ENCODE data around the gene BCL2L11.

The BCL2L11 gene

DNA sequence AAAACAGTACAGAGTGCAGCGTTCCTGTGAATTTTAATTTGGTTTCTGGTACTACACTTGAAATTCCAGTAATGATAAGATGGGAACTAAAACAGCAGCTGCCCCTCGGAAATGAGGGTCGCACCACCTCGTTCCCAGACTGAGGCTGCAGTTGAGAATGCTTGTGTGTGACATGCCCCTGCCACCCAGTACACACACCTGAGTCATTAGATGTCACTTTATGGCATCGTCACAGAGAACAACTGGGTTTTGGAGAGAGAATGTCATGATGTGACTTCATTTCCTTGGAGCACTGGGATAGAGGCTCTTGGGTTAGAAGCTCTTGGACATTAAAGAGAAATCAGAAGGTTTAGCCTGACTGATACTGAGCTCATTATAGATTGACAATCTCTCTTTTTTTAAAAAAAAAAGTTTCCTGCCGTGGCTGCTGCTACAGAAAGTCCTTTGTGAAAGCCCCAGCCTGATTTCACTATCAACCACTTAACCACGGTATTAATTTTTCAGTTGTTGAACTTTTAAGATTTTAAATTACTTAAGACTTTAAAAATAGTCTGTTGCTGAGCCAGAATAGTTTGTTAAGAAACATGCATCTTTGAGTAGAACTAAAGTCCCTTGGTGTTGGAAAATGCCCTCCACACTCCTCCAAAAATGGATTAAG is 24.5 kb downstream of the BCL2L11 start:
- no peak for DNase-seq

DNA sequence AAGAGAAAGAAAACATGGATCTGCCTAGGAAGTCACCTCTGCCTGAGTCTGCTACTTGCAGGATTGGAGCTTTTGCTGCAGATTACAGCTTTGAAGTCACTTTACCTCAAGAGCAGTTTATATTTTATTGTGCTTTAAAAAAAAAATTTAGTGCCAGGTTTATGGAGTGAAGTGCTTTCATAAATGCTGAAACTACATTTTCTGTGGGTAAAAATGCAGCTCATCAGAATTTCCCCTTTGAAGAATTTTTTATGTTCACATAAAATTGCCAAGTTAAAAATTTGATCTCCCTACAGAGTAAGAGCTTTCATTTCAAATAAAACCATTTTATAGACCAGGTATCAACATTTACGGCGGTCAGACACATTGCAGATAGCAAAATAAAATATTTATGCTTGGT is 25.2 kb downstream of the BCL2L11 start:
- no peak for DNase-seq

DNA sequence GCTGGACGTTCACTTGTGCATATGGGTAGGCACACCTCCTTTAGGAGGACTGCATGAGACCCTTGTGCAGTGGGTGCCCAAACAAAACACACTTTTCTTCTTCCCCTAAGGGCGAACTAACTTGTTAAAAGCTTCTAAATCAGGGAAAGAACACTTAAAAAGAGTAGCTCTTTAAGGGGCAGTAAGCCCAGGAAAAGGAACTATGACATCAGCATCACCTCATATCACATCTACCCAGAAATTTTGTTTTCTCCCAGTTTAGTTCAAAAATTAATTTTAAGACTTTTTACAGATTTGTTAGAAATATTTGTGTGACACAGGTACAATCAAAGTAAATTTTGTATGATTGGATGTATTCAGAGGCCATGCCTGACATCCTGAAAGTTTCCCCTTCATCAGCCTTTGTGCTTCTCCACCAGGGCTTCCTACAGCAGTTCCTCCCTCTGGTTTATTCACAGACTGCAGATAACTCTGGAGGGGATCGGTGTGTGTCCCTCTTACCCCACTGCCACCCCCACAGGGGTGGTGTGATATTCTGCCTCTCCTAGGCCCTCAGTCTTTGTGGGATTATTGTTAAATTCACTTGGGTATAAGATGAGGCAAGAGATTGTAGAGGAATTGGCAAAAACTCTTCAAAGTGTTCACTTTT is 27.6 kb downstream of the BCL2L11 start:
- DNase-seq, result no peak

DNA sequence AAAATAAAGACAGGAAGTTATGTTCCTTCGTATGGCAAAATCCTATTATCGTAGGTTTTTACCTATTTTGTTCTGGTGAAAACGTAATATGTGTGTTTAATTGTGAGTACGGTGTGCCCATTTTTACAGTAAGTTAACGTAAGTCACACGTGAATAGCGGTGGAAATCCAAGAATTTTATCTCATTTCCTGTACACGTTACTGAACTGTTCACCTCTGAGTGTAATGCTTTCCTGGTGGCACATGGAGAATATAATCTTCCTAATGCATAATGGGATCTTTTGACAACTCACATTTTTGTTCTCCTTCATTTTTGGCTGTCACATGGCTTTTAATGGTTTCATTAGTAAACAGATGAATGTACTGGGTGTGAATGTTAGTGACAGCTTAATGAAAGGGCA is 28.2 kb downstream of the BCL2L11 start:
- no peak for DNase-seq

DNA sequence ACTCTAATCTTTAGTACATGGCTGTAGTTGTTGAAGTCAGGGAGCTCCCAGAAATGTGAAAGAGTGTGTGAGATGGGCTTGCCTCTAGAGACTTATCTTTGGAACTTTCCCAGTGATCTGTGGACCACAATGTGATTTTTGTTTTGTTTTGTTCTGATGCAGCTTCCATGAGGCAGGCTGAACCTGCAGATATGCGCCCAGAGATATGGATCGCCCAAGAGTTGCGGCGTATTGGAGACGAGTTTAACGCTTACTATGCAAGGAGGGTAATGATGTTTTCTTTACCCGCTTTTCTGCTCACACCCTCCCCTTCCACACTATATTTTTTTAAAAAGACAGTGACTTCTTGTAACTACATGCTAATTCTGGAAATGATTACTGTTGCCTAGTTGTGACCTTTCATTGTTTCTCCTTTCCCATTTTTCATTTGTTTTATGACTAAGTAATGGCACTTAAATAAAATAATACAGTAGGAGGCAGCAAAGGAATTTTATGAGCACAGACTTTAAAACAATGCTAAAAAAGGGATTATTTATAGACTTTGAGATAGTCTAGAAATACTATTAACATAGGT is 29.3 kb downstream of the BCL2L11 start:
- no peak for DNase-seq

DNA sequence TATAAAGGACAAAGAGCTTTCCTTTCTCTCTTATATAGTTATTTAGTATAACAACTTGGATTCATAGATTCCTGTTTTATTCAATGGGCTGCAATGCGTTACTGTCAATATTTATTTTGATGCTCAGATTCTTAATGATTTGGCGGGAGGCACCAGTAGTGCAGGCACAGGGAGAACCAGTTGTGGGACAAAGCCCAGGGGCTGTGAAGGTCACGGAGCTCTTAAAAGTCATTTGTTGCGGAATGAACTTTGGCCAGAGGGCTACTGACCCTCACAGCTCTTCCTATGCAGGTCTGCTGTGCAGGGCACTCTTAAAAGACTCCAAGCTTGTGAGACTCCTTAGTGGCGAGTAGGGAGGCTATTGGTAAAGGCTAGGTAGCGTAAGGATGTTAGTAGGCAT is 34.0 kb downstream of the BCL2L11 start:
- no peak for DNase-seq

DNA sequence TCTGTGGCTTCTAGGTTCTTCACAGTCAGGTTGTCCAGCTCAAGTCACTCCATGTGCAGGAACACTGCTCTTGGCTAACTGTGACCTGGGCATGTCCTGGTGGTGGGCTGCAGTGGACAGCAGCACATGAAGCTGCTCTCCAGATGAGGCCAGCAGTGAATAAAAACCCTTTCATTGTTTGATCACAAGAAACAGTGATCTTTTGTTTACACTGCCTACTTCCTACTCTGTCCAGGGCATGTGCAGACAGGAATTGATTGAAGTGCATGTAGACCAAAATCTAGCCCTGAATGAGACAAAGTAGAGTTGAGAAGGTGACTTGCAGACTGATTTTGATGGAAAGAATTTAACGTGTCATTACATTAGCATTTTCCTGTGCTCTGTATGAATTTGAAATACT is 34.9 kb downstream of the BCL2L11 start:
- no peak for DNase-seq

DNA sequence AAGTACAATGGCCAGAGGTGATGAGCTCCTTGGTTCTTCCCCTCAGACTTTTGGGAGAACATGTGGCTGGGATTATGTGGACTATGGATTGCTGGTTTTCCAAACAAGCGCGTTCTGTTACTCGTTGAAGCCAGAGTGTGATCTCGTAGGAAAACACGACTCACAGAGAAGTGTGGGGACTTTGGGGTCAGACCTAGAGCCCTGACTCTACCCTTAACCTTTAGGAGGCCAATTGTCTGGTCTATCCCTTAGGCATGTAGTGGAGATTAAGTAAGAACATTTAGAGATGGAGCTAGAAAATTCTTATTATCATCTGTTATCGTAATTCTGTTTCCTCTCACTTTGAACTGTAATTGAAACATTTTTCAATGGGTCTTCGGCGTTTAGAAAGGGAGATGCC is 35.8 kb downstream of the BCL2L11 start:
- DNase-seq, result no peak

DNA sequence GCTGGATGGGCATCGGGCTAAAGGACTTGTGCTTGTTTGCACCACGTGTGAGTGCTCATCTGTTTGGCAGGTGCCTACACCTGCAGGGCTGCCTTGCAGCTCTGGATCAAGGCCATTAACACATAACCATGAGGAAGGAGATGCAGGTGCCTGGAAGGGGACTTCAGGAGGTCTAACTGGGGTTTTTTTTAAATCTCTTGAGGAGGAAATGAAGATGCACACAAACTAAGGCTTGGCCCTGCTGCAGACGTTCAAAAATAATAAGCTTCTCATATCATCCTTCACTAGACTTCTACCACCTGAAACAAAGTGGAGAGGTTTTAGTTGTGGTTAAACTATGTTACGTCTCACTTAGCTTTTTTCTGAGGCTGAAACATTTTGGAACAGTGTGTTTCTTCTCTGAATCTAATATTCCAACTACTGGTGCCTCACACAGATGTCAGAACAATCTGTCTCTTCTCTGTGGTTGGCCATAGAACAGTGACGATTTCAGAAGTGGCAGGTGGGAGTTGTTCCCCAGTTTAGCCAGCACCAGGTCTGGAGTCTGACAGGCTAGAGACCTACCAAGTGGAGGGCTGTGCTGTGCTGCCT is 36.5 kb downstream of the BCL2L11 start:
- no peak for DNase-seq

DNA sequence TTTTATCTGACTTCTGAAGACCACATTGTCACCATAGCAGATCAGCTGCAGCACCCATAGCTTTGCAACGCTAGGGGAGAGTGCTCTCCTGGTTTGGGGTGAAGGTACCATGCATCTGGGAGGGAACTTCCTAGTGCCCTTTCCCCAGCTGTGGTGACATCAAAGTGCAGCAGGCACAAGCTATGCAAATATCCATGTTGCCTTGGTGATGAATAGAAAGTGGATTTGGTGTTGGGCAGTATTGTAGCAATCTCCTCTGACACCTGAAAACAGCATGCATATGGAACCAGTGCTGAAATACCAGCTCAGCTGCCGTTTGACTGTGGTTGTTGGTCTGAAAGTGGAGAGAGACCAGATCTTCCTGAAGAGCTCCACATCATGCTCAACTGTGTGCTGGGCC is 37.1 kb downstream of the BCL2L11 start:
- no peak for DNase-seq

DNA sequence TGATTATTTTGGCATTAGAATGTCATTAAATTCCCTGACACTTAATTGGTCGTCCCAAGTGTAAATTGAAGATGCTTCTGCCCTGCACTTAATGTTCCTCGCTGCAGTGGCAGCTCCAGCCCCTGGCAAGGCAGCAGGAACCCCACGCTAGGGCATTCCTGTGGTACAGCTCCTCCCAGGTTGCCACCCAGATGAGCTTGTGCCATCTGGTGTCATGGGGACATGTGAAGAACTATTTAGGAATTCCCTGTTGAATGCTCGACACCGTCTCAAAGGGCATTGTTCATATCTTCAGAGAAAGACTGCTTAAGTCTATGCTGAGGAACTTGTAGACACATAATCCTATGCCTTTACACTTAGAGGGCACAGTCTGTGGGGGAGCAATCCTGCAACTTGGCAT is 38.9 kb downstream of the BCL2L11 start:
- DNase-seq, result no peak

DNA sequence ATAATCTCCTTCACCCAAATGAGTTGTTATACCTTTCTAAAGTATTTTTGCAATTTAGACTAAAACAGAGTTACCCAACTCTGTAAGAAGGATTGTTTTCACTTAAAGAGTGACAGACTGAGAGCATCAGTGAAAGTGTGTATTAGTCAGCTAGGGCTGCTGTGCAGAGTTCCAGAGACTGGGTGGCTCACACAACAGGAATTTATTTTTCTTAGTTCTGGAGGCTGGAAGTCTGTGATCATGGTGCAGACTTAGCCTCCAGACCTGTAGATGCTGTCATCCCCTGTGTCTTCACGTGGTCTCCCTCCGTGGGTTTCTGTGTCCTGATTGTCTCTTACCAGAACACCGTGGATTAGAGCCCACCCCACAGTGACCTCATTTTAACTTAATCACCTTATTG is 40.0 kb downstream of the BCL2L11 start:
- DNase-seq, result no peak

DNA sequence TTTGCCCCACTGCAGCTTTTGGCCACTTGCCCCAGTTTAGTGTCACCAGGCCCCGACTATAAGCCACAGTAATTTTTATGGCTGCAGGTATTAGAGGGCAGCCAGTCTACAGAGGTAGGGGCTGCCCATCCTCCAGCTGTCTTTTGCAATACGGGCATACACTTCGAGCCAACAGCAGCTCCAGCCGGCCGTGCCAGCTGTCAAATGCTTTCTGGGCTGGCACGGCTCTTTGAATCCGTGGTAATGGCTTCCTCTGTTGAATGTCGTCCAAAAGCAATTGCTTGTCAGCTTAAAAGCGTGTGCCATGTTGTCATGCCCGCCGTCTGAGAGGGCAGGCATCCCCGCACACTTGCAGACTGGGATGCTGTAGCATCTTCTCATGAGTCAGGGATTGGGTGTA is 41.3 kb downstream of the BCL2L11 start:
- DNase-seq, result no peak

DNA sequence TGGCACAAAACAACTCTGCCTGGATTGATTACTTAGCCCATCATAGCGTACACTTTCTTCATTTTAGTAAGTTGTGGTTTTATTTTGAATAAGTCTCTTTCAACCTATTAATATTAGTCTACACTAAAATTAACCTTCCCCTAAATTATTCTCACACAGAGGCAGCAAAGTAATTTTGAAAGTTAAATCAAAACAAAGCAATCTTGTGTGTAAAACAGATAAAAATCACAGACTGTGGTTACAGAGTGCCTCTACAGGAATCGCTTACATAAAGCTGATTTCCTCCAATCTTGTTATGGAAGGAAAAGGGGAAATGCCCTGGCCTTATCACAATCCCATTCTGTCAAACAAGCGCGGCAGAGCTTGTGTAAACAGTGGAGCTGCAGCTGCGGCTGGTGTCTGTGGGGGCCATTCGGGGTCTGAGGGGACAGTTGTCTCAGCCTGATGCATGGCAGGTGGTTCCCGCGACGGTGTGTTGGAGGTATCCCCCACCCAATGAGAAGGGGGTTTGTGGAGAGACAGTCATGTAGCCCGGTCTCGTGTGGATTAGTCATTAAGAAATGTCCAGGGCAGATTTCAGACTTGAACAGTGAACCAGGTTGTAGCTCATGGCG is 42.1 kb downstream of the BCL2L11 start:
- no peak for DNase-seq

DNA sequence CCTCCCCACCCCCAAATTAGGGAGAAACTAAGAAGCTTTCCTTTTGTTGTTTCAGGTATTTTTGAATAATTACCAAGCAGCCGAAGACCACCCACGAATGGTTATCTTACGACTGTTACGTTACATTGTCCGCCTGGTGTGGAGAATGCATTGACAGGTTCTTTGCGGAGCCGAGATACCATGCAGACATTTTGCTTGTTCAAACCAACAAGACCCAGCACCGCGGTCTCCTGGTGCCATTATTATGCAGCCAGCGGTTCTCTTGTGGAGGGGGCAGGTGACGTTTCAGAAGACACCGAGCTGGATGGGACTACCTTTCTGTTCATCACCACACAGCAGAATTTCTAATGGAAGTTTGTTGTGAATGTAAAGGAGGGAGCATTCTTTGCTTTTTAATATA is 43.4 kb downstream of the BCL2L11 start:
- DNase-seq, result no peak

DNA sequence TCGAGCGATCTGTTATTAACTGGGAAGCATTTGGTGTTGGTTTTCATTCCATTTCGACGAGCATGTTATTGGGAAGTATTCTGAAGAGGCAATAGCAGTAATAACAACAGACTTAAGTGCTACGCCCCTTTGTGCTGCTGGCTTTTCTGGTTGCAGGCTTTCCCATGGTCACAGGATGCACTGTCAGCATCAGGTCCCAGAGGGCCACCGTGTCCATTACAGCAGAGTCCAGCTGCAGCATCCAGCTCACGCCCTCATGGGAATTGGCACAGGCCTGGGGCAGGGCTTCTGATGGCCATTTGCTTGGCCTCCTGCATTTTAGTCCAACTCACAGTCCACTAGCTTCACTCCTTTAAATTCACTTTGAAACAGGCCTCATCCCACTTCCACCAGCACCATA is 44.4 kb downstream of the BCL2L11 start:
- no peak for DNase-seq

DNA sequence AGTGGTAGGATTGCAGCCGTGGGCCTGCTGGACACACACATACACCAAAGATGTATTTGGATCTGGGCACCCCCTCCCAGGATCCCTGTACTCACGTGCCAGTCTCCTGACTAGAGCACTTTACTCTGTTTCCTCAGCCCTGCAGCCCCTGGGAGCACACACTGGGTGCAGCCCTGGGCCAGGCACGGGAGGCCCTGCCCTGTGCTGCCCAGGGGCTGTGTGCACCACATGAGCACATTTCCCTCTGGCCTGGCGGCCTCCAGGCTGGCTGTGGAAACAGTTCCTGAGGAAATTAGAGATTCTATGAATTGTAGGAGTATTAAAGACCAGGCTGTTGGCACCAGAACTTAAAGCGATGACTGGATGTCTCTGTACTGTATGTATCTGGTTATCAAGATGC is 45.4 kb downstream of the BCL2L11 start:
- no peak for DNase-seq

DNA sequence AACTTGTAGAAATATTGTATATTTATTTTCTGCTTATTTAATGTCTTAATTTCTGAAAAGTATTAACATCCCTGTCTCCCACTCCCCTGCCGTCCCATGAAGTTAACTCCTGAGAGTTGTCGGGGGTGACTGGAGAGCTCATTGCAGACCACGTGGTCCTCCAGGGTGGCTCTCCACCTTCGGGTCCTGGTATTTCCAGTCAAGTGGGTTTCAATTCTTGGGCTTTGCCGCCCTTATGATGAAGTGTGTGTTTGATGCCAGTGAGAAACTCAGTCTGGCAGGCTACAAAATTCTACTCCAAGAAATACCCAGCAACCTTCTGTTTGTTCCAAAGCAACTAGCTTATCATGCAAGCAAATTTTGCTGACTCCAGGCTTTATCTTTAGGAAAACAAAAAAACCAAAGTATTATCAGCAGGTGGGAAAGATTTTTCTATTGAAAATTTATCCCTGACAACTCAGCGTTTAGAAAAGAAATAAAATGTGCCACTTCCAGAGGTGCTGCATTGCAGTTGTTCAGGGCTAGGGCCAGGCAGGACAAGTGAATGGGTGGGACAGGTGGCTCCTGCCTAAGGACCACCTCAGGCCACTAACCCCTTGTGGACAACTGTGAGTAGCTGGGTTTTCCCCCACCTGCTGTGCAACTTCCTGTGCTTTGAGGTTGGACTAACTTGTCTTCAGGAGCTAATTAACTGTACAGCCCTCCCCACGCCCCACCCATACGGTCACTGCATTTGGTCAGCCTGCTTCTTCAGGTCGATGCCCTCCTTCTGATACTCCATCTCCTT is 46.6 kb downstream of the BCL2L11 start:
- no peak for DNase-seq

DNA sequence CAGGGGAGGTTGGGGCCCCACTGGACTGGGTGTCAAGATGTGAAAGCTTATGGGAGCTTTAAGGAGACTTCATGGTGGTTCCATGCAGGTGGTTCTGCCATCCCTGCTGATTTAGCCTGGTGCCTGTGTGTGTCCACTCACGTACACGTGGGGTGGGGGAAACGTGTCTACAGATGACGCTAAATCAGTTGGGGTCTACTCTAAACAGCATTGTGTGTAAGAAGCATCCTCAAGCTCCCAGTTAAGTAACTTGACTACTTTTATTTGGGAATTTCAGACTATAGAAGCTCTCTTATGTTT is 47.1 kb downstream of the BCL2L11 start:
- DNase-seq, result no peak

DNA sequence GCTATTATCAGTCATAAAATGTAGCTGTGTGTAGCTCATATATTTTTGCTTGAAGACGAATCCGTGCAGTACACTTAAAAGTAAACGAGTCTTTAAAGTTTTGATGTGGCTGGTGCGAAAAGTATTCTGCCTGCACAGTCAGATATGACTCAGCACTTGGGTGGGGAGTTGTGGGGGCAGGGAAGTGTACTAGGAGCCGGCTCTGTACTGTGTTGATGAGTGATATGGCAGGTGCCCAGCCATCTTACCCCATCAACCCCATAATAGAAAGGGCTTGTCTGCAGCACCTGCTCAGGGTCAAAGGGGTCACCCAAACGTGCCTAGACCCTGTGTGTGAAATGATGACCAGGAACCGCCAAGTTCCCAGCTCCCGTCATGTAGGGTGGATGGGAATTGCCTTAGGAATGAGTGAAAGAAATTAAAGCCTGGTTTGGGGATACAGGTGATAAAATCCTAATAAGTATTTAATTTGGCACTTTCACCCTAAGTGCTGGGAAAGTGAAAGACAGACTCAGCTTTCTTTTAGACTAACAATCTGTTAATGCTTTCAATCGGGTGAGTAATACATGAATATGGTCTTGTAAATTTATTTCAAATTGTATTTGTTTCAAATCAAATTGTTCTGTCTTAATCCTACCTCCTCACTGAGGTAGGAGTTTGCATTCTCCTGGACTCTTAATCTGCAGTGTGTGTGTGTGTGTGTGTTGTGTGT is 48.0 kb downstream of the BCL2L11 start:
- peak; percentile 65 for DNase-seq

DNA sequence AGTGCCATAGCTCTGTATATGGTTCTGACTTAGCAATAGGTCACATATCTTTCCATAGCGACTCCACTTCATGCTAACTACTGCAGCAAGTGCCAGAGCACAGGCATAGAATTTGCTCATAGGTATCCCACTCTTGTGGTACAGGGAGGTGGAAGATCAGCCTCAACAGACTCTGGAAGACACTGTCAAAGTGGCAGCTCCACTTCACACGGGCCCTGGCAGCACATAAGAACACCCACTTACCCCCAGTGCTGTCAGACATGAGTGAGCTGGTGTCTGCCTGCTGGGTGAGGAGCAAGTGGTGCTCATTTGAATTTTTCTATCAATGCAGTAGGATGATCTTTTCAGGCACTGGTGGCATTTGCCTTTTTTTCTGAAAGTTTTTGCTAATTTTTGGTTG is 48.6 kb downstream of the BCL2L11 start:
- no peak for DNase-seq

DNA sequence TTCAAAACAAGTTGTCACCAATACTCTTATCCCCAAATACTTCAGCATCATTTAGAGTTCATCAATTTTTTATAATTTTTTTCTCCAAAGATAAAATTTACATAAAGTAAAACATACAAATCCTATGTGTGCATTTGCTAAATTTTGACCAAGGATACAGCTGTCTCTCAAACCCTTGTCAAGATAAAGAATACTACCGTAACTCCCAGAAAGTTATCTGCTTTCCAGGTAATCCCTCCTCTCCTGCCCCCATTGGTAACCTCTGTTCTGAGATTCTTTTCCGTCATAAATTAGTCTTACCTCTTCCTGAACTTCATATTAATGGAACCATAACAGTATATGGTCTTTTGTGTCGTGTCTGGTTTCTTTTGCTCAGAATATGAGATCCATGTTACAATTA is 49.2 kb downstream of the BCL2L11 start:
- DNase-seq, result no peak

All from activated CD8-positive, alpha-beta memory T cell treated with anti-CD3 and anti-CD28 coated beads, Interleukin-2, amount 50 U/mL, for 4 hours (primary cell).